Hepatocyte (in vitro differentiated cells): ENCODE measurements around the gene NR1D1. TPM values are rescaled to one million over a fixed set of nuclear protein-coding genes. Genes with fewer than 3 reads are reported as not detected.

ENCODE experiments used
- DNase-seq: peaks from one replicate; pipeline ENCODE4 v3.0.0-alpha.2; 2016; ENCODE audit warnings: low spot score
- H2AFZ ChIP-seq: fragments of 200-600 bp; sonication (generic); 2 replicates; pipeline ENCODE4 v1.6.0; 2016; ENCODE audit warnings: antibody characterized with exemption, mild to moderate bottlenecking
- H3K27ac ChIP-seq: fragments of 200-600 bp; sonication (generic); 2 replicates; pipeline ENCODE4 v1.5.1; 2016; ENCODE audit warnings: mild to moderate bottlenecking
- H3K27me3 ChIP-seq: fragments of 200-600 bp; sonication (generic); 2 replicates; pipeline ENCODE4 v1.6.1; 2016
- H3K36me3 ChIP-seq: fragments of 200-600 bp; sonication (generic); replicated peaks from 2 replicates; pipeline ENCODE4 v1.5.1; 2016; ENCODE audit warnings: low read depth; ENCODE audit not compliant: insufficient read depth
- H3K4me1 ChIP-seq: fragments of 200-600 bp; sonication (generic); 2 replicates; pipeline ENCODE4 v1.5.1; 2016; ENCODE audit warnings: mild to moderate bottlenecking, moderate library complexity; ENCODE audit not compliant: insufficient read depth
- H3K4me2 ChIP-seq: fragments of 200-600 bp; sonication (generic); 2 replicates; pipeline ENCODE4 v1.6.0; 2016
- H3K4me3 ChIP-seq: fragments of 200-600 bp; sonication (generic); 2 replicates; pipeline ENCODE4 v1.5.1; 2016; ENCODE audit warnings: mild to moderate bottlenecking
- H3K79me2 ChIP-seq: fragments of 200-600 bp; sonication (generic); 2 replicates; pipeline ENCODE4 v1.6.0; 2017; ENCODE audit warnings: mild to moderate bottlenecking
- H3K9me2 ChIP-seq: fragments of 200-600 bp; sonication (generic); replicated peaks from 2 replicates; pipeline ENCODE4 v1.6.0; 2017; ENCODE audit warnings: mild to moderate bottlenecking; ENCODE audit not compliant: insufficient read depth
- H3K9me3 ChIP-seq: fragments of 200-600 bp; sonication (generic); 2 replicates; pipeline ENCODE4 v1.5.1; 2016; ENCODE audit warnings: low read depth, mild to moderate bottlenecking
- H4K20me1 ChIP-seq: fragments of 200-600 bp; sonication (generic); 2 replicates; pipeline ENCODE4 v1.6.0; 2016; ENCODE audit warnings: mild to moderate bottlenecking; ENCODE audit not compliant: insufficient read depth, poor library complexity, severe bottlenecking
- CTCF ChIP-seq: fragments of 200-600 bp; sonication (generic); IDR thresholded peaks from 2 replicates; pipeline ENCODE4 v1.5.1; 2016; ENCODE audit warnings: antibody characterized with exemption, mild to moderate bottlenecking; ENCODE audit not compliant: poor library complexity
- EZH2 ChIP-seq: fragments of 200-600 bp; sonication (generic); IDR thresholded peaks from 2 replicates; pipeline ENCODE4 v1.6.1; 2016; ENCODE audit warnings: antibody characterized with exemption, mild to moderate bottlenecking, borderline replicate concordance
- EZH2phosphoT487 ChIP-seq: fragments of 200-600 bp; sonication (generic); IDR thresholded peaks from one replicate; pipeline ENCODE4 v1.6.1; 2018; ENCODE audit warnings: antibody characterized with exemption, mild to moderate bottlenecking, low read depth, moderate library complexity; ENCODE audit not compliant: unreplicated experiment, severe bottlenecking
- WGBS: methylation state at CpG from one replicate; pipeline ENCODE4 v1.1.6; 2016; ENCODE audit warnings: low lambda C conversion rate; ENCODE audit errors: missing lambda C conversion rate; 5-methylcytosine and 5-hydroxymethylcytosine counted together
- polyA plus RNA-seq: library from polyadenylated mRNA; unstranded; fragments of >200 nt; fragmentation: Nextera tagmentation; extraction: Ambion mirVana; gene quantifications from 2 replicates; pipeline ENCODE4 v1.2.1, GENCODE V29; 2016
- total RNA-seq: library from RNA; depleted of rRNA; stranded (reverse); fragments of >200 nt; gene quantifications from 2 replicates; pipeline ENCODE4 v1.2.3, GENCODE V29; 2014

The NR1D1 gene
- total and polyA plus RNA-seq, 2 experiments from 2014 or later, result 3.0 to 7.1 TPM

GRCh38 chr17:40098846-40099618 lies 1.4 kb downstream of the NR1D1 start:
- Histone ChIP-seq H2AFZ (peak overlapping the region; percentile 18), H3K27me3 (no peaks in the 10 kb centered on the region), H4K20me1 (no peaks in the 10 kb centered on the region), H3K4me3 (peak overlapping the region; percentile 33), H3K36me3 (no peaks in the 10 kb centered on the region), H3K9me2 (no peaks in the 10 kb centered on the region), H3K79me2 (no peaks in the 10 kb centered on the region), H3K4me2 (peak overlapping the region; percentile 97), H3K9me3 (no peaks in the 10 kb centered on the region), H3K4me1 (peaks cover 35% of the 10 kb centered on the region), H3K27ac (peak overlapping the region; percentile 95)
- DNase-seq, result peak; percentile 98
- TF ChIP-seq EZH2, result no peak
- TF ChIP-seq EZH2phosphoT487, result no peak
- TF ChIP-seq CTCF, result no peak
- 4% methylated on average over 31 of the region's 52 CpGs for WGBS

GRCh38 chr17:40097931-40098845 lies 2.2 kb downstream of the NR1D1 start:
- WGBS, result 73% methylated on average over 9 of the region's 9 CpGs

GRCh38 chr17:40097087-40097486 lies 3.3 kb downstream of the NR1D1 start:
- DNase-seq, result no peak
- no peaks in the 10 kb centered on the region for H3K36me3 ChIP-seq

More at GRCh38 chr17:40097931-40098845, 2.2 kb downstream of the NR1D1 start:
- H3K27me3 ChIP-seq, result no peaks in the 10 kb centered on the region
- peak; percentile 82 for DNase-seq
- H4K20me1 ChIP-seq, result no peaks in the 10 kb centered on the region
- no peak for TF ChIP-seq EZH2
- TF ChIP-seq CTCF, result no peak
- no peak for TF ChIP-seq EZH2phosphoT487
- no peaks in the 10 kb centered on the region for H3K79me2 ChIP-seq
- H3K4me3 ChIP-seq, result no peak overlapping the region
- H3K4me1 ChIP-seq, result peaks cover 30% of the 10 kb centered on the region
- H3K9me3 ChIP-seq, result no peaks in the 10 kb centered on the region
- peak overlapping the region; percentile 95 for H3K27ac ChIP-seq
- H2AFZ ChIP-seq, result peak overlapping the region; percentile 18
- peak overlapping the region; percentile 97 for H3K4me2 ChIP-seq
- H3K36me3 ChIP-seq, result no peaks in the 10 kb centered on the region
- no peaks in the 10 kb centered on the region for H3K9me2 ChIP-seq

More at GRCh38 chr17:40097087-40097486, 3.3 kb downstream of the NR1D1 start:
- no peak overlapping the region for H3K4me2 ChIP-seq
- no peaks in the 10 kb centered on the region for H4K20me1 ChIP-seq
- H3K79me2 ChIP-seq, result no peaks in the 10 kb centered on the region
- no peaks in the 10 kb centered on the region for H3K27me3 ChIP-seq
- WGBS, result 93% methylated on average over 10 of the region's 10 CpGs
- H2AFZ ChIP-seq, result no peak overlapping the region
- H3K27ac ChIP-seq, result no peak overlapping the region
- H3K4me1 ChIP-seq, result peaks cover 22% of the 10 kb centered on the region
- TF ChIP-seq EZH2, result no peak
- TF ChIP-seq CTCF, result no peak
- TF ChIP-seq EZH2phosphoT487, result no peak
- H3K9me2 ChIP-seq, result no peaks in the 10 kb centered on the region
- H3K4me3 ChIP-seq, result no peak overlapping the region
- H3K9me3 ChIP-seq, result no peaks in the 10 kb centered on the region
